CD8-positive, alpha-beta memory T cell (primary cell): ENCODE data around the gene SLC24A4. TPM values are rescaled to one million over a fixed set of nuclear protein-coding genes. Genes with fewer than 3 reads are reported as not detected.
A peak's percentile ranks its signal among the peaks of the same experiment; 100 is the strongest.

Experiments used
- CTCF ChIA-PET: fragments of 350-600 bp; sonication (Branson Sonifier 250); formaldehyde crosslinking; loops from one replicate; lab custom pipeline; 2021; ENCODE audit warnings: antibody characterized with exemption; lab: Charles Lee
- POLR2A ChIA-PET: fragments of 350-600 bp; sonication (Branson Sonifier 250); formaldehyde crosslinking; loops from one replicate; lab custom pipeline; 2021; ENCODE audit warnings: antibody characterized with exemption; lab: Charles Lee
- DNase-seq, 5 donors: peaks; one replicate each; pipeline versions ENCODE4 v3.0.0 to v3.0.0-alpha.2; 2020 to 2022; ENCODE audit warnings: mixed read lengths in 1 of 5
- H3K27ac ChIP-seq: one replicate; pipeline ENCODE4 v1.7.0; 2013; ENCODE audit warnings: low read depth, mild to moderate bottlenecking, low read length, moderate library complexity
- H3K27me3 ChIP-seq: 2 replicates; pipeline ENCODE4 v1.7.0; 2013; ENCODE audit warnings: low read length, mild to moderate bottlenecking; ENCODE audit not compliant: insufficient read depth, poor library complexity, severe bottlenecking
- H3K36me3 ChIP-seq: 2 replicates; pipeline ENCODE4 v1.7.0; 2013; ENCODE audit warnings: mild to moderate bottlenecking, low read length, moderate library complexity; ENCODE audit not compliant: insufficient read depth
- H3K4me1 ChIP-seq: 2 replicates; pipeline ENCODE4 v1.7.0; 2013; ENCODE audit warnings: mild to moderate bottlenecking, low read length, moderate library complexity; ENCODE audit not compliant: insufficient read depth
- H3K4me3 ChIP-seq: 2 replicates; pipeline ENCODE4 v1.7.0; 2013; ENCODE audit warnings: mild to moderate bottlenecking, low read length
- H3K9me3 ChIP-seq: 2 replicates; pipeline ENCODE4 v1.7.0; 2013; ENCODE audit warnings: mild to moderate bottlenecking, low read length
- H3K27ac Mint-ChIP-seq, 8 donors: one replicate each; pipeline ENCODE4 v1.8.0; 2020 to 2021; ENCODE audit warnings: mixed read lengths in 8 of 8, mild to moderate bottlenecking in 6 of 8, inconsistent platforms in 3 of 8, moderate library complexity in 3 of 8
- H3K27me3 Mint-ChIP-seq, 2 donors: one replicate each; pipeline ENCODE4 v1.8.0; 2020 to 2021; ENCODE audit warnings: mixed read lengths in 2 of 2, mild to moderate bottlenecking in 1 of 2, moderate library complexity in 1 of 2
- H3K36me3 Mint-ChIP-seq, 3 donors: one replicate each; pipeline ENCODE4 v1.8.0; 2020 to 2021; ENCODE audit warnings: mixed read lengths in 3 of 3, inconsistent platforms in 1 of 3, mild to moderate bottlenecking in 1 of 3
- H3K4me1 Mint-ChIP-seq, 3 donors: one replicate each; pipeline ENCODE4 v1.8.0; 2020 to 2021; ENCODE audit warnings: mixed read lengths in 3 of 3, inconsistent platforms in 1 of 3, mild to moderate bottlenecking in 1 of 3
- H3K4me3 Mint-ChIP-seq, 7 donors: one replicate each; pipeline ENCODE4 v1.8.0; 2020 to 2021; ENCODE audit warnings: mixed read lengths in 7 of 7, mild to moderate bottlenecking in 6 of 7, moderate library complexity in 4 of 7, inconsistent platforms in 2 of 7
- H3K9me3 Mint-ChIP-seq, 5 donors: one replicate each; pipeline ENCODE4 v1.8.0; 2020 to 2022; ENCODE audit warnings: mixed read lengths in 5 of 5, mild to moderate bottlenecking in 3 of 5, moderate library complexity in 2 of 5, inconsistent platforms in 1 of 5
- polyA plus RNA-seq: library from polyadenylated mRNA; unstranded; fragments of 300-500 nt; fragmentation: Illumina TruSeq; gene quantifications from one replicate; pipeline ENCODE4 v1.2.3, GENCODE V29; 2021
- total RNA-seq, 2 experiments: library from RNA; stranded (reverse); gene quantifications; one replicate each; pipeline ENCODE4 v1.2.3, GENCODE V29; 2021

SLC24A4 gene, protein sequence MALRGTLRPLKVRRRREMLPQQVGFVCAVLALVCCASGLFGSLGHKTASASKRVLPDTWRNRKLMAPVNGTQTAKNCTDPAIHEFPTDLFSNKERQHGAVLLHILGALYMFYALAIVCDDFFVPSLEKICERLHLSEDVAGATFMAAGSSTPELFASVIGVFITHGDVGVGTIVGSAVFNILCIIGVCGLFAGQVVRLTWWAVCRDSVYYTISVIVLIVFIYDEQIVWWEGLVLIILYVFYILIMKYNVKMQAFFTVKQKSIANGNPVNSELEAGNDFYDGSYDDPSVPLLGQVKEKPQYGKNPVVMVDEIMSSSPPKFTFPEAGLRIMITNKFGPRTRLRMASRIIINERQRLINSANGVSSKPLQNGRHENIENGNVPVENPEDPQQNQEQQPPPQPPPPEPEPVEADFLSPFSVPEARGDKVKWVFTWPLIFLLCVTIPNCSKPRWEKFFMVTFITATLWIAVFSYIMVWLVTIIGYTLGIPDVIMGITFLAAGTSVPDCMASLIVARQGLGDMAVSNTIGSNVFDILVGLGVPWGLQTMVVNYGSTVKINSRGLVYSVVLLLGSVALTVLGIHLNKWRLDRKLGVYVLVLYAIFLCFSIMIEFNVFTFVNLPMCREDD
- total RNA-seq (under 1 TPM in 1 of 2 experiments, not detected in 1; 0.04 TPM), polyA plus RNA-seq (not detected)

DNA sequence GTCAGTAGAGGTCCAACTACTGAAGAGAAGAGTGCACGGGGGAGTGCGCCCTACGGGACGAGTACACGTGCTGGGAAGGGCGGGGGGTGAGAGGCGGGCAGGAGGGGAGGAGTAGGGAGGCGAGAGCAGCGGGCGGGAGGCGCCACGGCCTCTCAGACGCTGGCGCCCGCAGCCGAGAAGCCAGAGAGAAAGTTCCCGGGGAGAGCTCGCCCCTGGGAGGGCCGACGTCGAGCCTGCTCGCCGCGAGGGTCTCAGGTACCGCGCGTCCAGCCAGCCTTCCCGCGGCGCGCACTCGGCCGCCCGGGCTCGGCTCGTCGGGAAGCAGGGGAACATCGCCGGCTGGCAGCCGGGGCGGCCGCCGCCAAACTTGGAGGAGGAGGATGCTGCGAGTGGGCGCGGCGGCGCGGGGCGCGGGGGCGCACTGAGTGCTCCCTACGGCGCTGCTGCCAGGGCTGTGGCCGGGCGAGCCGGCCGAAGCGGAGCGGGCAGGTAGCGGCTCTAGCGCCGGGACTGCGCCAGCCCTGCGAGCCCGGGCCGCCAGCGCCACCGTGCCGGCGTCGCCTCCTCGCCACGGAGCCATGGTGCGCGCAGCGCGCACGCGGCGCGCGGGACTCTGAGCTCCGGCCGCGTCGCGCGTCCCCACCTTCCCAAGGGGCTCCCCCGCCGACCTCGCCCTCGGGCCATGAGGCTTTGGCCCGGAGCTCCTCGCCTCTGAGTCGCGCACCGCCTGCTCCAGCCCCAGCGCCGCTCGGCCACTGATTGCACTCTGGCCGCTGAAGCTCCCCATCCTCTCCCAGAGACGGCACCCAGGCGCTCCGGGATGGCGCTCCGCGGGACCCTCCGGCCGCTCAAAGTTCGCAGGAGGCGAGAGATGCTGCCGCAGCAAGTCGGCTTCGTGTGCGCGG lies at the start of gene SLC24A4:
SLC24A4 (plus strand) TSS at position 155 of the 905 bp plus-strand sequence; CDS start at position 821, 666 bp downstream.
- CTCF ChIA-PET, result no interaction called here
- POLR2A ChIA-PET, result no interaction called here

DNA sequence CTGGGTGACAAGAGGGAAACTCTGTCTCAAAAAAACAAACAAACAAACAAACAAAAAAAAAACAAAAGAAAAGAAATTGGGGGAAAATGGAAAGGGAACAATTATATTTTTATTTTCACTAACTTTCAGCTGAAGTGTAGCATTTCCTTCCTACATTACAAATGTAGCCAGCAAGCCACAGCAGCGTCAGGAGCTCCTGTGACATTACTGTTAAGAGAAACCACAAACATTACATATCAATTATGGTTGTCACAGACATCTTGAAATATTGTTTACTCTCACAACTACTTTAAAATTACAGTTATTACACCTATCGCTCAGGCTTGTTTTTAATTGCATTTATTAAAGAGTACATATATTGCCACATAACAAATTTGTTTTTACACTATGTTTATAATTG lies 49.8 kb upstream of the SLC24A4 start:
- Histone ChIP-seq H3K36me3 (no peaks in the 10 kb centered on the region), H3K4me1 (no peaks in the 10 kb centered on the region), H3K27me3 (no peaks in the 10 kb centered on the region), H3K9me3 (no peaks in the 10 kb centered on the region), H3K4me3 (no peak overlapping the region), H3K27ac (no peak overlapping the region)
- peaks cover 10 to 35% of the 10 kb centered on the region in 2 donors for H3K27me3 Mint-ChIP-seq
- no peak overlapping the region for H3K27ac Mint-ChIP-seq
- no peaks in the 10 kb centered on the region for H3K9me3 Mint-ChIP-seq
- H3K36me3 Mint-ChIP-seq, result no peaks in the 10 kb centered on the region
- no peak for DNase-seq
- CTCF ChIA-PET, result interaction anchor here (0.6 kb wide), 1 partner anchor 8 kb away, joined by 3 read pairs; no protein-coding TSS in a partner anchor
- POLR2A ChIA-PET, result no interaction called here
- H3K4me1 Mint-ChIP-seq, result no peaks in the 10 kb centered on the region
- H3K4me3 Mint-ChIP-seq, result no peak overlapping the region

More for the DNA sequence above, at the start of gene SLC24A4:
- no peak within 1 kb of the TSS for H3K4me3 ChIP-seq
- H3K4me1 Mint-ChIP-seq, result peaks cover 0 to 18% (median 3%) of the 10 kb centered on the region in 3 donors
- H3K36me3 ChIP-seq, result no peaks in the 10 kb centered on the region
- no peaks in the 10 kb centered on the region for H3K4me1 ChIP-seq
- H3K27me3 ChIP-seq, result peaks cover 17% of the 10 kb centered on the region
- H3K36me3 Mint-ChIP-seq, result peaks cover 0 to 7% (median 0%) of the 10 kb centered on the region in 3 donors
- no peak for DNase-seq
- peak within 1 kb of the TSS; percentile 40 to 83 (median 69) for H3K4me3 Mint-ChIP-seq
- H3K9me3 ChIP-seq, result no peaks in the 10 kb centered on the region
- H3K9me3 Mint-ChIP-seq, result peaks cover 0 to 2% (median 0%) of the 10 kb centered on the region in 5 donors
- H3K27ac ChIP-seq, result no peak within 1 kb of the TSS
- H3K27ac Mint-ChIP-seq, result no peak within 1 kb of the TSS
- peaks cover 40 to 72% of the 10 kb centered on the region in 2 donors for H3K27me3 Mint-ChIP-seq

DNA sequence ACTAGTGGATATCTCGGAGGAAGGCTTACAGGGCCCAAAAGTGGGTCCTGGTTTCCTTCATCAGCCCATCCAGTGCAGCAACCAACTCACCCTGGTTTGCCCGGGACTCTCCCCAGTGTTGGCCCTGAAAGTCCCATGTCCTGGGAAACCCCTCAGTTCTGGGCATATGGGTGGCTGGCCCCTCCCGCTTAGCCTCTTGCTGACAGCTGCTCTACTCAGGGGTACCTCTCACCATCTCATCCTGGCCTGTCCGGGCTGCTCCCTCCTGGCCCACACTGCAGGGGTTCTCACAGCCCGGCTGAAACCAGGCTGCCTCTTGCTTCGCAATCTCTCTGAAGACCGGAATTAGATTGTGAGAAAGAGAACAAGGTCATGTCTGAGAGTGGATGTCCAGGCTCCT lies 48.9 kb upstream of the SLC24A4 start:
- Mint-ChIP-seq H3K4me1 (no peaks in the 10 kb centered on the region), H3K36me3 (no peaks in the 10 kb centered on the region), H3K27me3 (peaks cover 10 to 35% of the 10 kb centered on the region in 2 donors), H3K27ac (no peak overlapping the region), H3K4me3 (no peak overlapping the region), H3K9me3 (no peaks in the 10 kb centered on the region)
- Histone ChIP-seq H3K4me1 (no peaks in the 10 kb centered on the region), H3K4me3 (no peak overlapping the region), H3K27me3 (no peaks in the 10 kb centered on the region), H3K27ac (no peak overlapping the region), H3K9me3 (no peaks in the 10 kb centered on the region), H3K36me3 (no peaks in the 10 kb centered on the region)
- POLR2A ChIA-PET, result no interaction called here
- CTCF ChIA-PET, result no interaction called here
- DNase-seq, result no peak

DNA sequence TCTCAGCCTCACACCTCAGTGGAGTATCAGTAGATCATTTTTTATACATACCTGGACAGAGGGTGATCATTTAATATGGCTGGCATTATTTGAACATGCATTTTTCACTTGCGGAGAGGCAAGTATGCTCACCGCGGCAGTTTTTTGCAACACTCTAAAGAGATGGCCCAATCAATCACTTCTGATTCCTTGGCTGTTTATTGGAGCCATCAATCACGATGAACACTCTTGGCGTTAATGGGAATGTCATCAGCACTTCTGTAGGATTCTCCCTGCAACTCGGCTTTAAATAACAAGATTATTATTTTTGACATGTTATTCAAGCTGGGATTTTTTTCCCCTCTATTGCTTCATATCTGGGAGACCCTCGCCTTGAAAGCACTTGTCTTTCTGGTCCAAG lies 46.9 kb upstream of the SLC24A4 start:
- Histone ChIP-seq H3K9me3 (no peaks in the 10 kb centered on the region), H3K36me3 (no peaks in the 10 kb centered on the region), H3K4me1 (peaks cover 9% of the 10 kb centered on the region), H3K27ac (no peak overlapping the region), H3K27me3 (no peaks in the 10 kb centered on the region), H3K4me3 (no peak overlapping the region)
- CTCF ChIA-PET, result no interaction called here
- H3K9me3 Mint-ChIP-seq, result no peaks in the 10 kb centered on the region
- no peak for DNase-seq
- H3K36me3 Mint-ChIP-seq, result no peaks in the 10 kb centered on the region
- peaks cover 10 to 22% of the 10 kb centered on the region in 2 donors for H3K27me3 Mint-ChIP-seq
- H3K4me1 Mint-ChIP-seq, result peaks cover 8% of the 10 kb centered on the region in 3 donors
- H3K27ac Mint-ChIP-seq, result no peak overlapping the region
- H3K4me3 Mint-ChIP-seq, result no peak overlapping the region
- POLR2A ChIA-PET, result no interaction called here

DNA sequence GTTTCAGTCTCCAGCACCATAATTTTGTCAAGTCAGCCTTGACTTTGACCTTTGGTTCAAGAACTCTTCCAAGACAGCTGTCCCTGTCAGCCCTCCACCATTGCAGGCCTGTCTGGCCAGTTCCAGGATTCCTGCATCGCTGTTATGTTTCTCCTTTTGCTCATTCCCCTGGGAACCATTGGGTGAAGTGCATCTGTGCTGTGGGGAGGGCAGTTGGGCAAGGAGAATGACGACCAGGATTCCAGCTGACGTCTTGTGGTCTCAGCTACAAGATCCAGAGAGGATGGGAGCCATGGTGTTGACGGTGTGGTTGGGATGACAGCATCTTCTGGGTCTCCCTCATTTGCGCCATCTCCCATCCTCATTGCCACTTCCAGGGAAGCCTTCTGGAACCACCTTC lies 45.9 kb upstream of the SLC24A4 start:
- Histone ChIP-seq H3K9me3 (no peaks in the 10 kb centered on the region), H3K27ac (no peak overlapping the region), H3K4me3 (no peak overlapping the region), H3K27me3 (no peaks in the 10 kb centered on the region), H3K36me3 (no peaks in the 10 kb centered on the region), H3K4me1 (peaks cover 13% of the 10 kb centered on the region)
- CTCF ChIA-PET, result no interaction called here
- DNase-seq, result no peak
- H3K4me3 Mint-ChIP-seq, result no peak overlapping the region
- H3K27me3 Mint-ChIP-seq, result peaks cover 10 to 19% of the 10 kb centered on the region in 2 donors
- H3K27ac Mint-ChIP-seq, result no peak overlapping the region
- POLR2A ChIA-PET, result no interaction called here
- peaks cover 0 to 2% (median 0%) of the 10 kb centered on the region in 5 donors for H3K9me3 Mint-ChIP-seq
- peaks cover 8 to 9% (median 9%) of the 10 kb centered on the region in 3 donors for H3K4me1 Mint-ChIP-seq
- no peaks in the 10 kb centered on the region for H3K36me3 Mint-ChIP-seq

DNA sequence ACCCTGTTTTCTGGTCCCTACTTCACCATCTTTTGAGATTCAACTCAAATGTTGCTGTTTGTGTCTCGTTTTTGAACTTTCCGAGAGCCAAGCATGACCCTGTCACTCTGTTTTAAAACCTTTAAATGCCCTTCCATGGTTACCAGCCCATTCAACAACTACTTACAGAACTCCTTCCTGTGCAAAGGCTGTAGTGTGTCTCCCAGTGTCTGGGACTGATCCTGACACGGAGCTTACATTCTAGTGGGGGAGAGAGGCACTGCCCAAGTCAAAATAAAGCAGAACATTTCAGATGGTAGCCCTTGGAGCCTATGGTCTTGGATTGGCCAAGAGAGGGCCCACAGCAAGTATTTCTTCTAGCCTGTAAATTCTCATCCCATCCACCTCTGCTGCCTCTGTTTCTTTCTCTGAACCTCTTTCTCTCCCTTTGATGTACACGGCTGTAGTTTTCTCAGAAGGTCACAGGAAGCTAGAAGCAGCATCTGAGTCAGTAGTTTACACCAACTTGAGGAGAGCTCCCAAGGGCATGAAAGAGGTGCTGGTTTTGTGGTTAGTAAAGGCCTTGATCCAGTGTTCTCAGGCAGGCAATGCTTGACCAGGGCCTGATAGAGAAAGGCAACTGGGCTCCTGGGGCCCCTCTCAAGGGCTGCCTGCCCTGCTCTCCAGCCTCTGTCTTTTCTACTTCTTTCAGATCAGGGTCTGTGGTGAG lies 42.3 kb upstream of the SLC24A4 start:
- Histone ChIP-seq H3K27me3 (no peaks in the 10 kb centered on the region), H3K4me3 (no peak overlapping the region), H3K36me3 (no peaks in the 10 kb centered on the region), H3K27ac (no peak overlapping the region), H3K4me1 (peaks cover 13% of the 10 kb centered on the region), H3K9me3 (no peaks in the 10 kb centered on the region)
- CTCF ChIA-PET, result no interaction called here
- Mint-ChIP-seq H3K9me3 (peaks cover 0 to 2% (median 0%) of the 10 kb centered on the region in 5 donors), H3K36me3 (no peaks in the 10 kb centered on the region), H3K27ac (peak overlapping the region in 4 of 8 donors; percentile 18 to 56 (median 24)), H3K4me3 (peak overlapping the region in 1 of 7 donors; percentile 9), H3K27me3 (peaks cover 4 to 7% of the 10 kb centered on the region in 2 donors), H3K4me1 (peaks cover 8 to 9% (median 9%) of the 10 kb centered on the region in 3 donors)
- POLR2A ChIA-PET, result no interaction called here
- DNase-seq, result peak in 1 of 5 donors; percentile 13

DNA sequence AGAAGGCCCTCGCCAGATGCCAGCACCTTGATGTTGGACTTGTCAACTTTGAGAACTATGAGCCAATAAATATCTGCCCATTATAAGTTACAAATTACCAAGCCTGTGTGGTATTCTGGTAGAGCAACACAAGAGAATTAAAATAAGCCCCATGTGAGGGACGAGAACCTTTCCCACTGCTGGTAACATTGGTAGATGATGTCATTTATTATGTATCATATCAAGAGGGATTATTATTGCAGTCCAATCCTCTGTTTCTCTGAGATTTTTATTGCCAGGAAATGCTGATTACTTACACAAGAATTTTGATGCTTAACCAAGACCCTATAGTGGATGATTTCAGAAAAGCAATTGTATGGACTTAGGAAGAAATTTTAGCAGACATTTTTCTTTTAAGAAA lies 40.3 kb upstream of the SLC24A4 start:
- Histone ChIP-seq H3K4me1 (peaks cover 13% of the 10 kb centered on the region), H3K27me3 (no peaks in the 10 kb centered on the region), H3K9me3 (no peaks in the 10 kb centered on the region), H3K4me3 (no peak overlapping the region), H3K36me3 (no peaks in the 10 kb centered on the region), H3K27ac (no peak overlapping the region)
- DNase-seq, result no peak
- CTCF ChIA-PET, result no interaction called here
- Mint-ChIP-seq H3K27ac (no peak overlapping the region), H3K4me1 (peaks cover 8 to 9% (median 9%) of the 10 kb centered on the region in 3 donors), H3K36me3 (no peaks in the 10 kb centered on the region), H3K4me3 (no peak overlapping the region), H3K9me3 (peaks cover 0 to 2% (median 0%) of the 10 kb centered on the region in 5 donors), H3K27me3 (peaks cover 0 to 5% of the 10 kb centered on the region in 2 donors)
- POLR2A ChIA-PET, result no interaction called here
